Hindlimb muscle (tissue), 1 donor: ENCODE measurements around the gene TLK2. TPM values are rescaled to one million over a fixed set of nuclear protein-coding genes. Genes with fewer than 3 reads are reported as not detected.

ENCODE experiments used
- DNase-seq: peaks from one replicate; pipeline ENCODE4 v3.0.0-alpha.2; 2013
- polyA plus RNA-seq: library from polyadenylated mRNA; unstranded; fragments of 120-200 nt; gene quantifications from one replicate; pipeline ENCODE4 v1.2.1, GENCODE V29; 2013; ENCODE audit not compliant: insufficient read length

TLK2 gene
- polyA plus RNA-seq, 1 donor = 52.8 TPM

- DNase-seq = no peak
Measured at GRCh38 chr17:62657690-62658089, 179.1 kb downstream of the TLK2 start.

DNA sequence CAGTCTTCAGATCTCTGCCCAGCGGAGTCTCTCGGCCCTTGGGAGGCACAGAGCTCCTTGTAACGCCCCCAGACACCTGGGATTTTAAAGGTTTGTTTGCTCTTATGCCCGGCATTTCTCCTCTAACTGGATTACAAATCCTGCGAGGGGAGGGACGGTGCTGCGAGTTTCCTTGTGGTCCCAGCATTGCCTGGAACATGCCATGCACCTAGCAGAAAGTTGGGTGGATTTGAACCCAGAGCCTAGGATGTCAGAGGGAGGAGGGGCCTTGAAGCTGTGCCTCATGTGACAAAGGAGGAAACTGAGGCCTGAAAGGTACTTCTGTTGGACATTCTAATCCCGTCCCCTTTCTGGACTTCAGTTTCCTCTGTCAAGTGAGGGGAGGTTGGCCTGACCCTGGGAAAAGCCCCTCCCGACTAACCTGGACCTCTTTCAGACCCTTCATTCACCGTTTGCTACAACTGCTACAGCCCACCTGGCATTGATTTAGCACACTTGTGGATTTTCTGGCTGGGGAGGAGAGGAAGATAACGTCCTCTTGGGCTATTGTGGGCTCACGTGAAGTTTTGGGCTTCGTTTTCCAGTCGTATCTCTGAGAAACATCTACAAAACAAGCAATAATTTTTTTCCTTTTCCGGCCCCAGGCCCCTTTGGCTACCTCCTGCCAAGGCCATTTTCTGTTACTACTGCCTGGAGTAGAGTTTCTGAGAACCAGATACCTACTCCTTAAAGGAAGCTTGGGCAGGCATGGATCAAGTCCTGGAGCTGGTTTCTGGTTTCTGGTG, 179.7 kb downstream of the TLK2 start:
- DNase-seq = no peak

DNA sequence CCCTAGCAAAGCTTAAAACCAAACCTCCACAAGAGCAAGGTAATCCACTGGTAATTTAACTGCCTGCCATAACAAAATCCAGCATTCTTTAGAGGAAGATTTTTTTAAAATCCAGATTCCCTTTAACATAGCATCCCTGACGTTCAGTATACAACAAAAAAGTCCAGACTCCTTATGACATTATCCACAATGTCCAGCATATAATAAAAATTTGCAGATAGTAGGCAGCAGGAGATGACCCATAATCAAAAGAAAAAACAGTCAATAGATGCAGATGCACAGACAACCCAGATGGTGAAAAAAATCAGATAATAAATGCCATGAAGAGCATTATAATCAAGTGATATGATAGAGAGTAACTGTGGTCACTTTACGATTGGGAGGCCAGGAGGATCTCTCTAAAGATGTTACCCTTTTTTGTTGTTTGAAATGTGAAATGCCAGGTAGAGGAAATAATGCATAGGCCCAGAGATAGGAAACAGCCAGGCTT, 182.0 kb downstream of the TLK2 start:
- no peak for DNase-seq

DNA sequence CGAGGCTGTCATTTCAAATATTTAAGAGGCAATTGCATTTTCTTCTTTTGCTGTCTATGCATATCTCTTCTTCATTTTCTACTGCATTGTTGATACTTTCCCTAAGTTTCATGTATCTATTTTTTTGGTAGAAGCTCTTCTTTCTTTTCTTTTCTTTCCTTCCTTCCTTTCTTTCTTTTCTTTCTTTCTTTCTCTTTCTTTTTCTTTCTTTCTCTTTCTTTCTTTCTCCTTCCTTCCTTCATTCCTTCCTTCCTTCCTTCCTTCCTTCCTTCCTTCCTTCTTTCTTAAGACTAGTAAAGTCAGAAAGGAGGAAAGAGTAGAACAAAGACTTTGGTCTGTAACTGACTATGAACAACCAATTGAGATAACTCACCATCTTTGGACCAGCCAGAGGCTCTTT, 182.7 kb downstream of the TLK2 start:
- DNase-seq = no peak

DNA sequence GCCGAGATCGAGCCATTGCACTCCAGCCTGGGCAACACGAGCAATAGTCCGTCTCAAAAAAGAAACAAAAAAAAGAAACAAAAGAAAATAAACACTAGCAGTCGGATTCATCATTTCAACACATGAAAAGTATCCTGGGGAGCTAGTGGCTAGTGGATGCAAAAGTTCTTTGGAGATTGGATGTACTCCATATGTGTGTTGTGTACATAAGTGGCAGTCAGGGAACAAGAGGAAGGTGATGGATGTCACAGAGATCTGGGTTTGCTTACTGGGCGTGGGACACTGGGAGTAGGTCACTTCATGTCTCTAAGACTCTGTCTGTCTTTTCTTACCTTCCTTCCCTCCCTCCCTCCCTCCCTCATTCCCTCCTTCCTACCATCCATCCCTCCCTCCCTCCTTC, 184.2 kb downstream of the TLK2 start:
- DNase-seq = no peak

Other genes starting within 250 kb of the TLK2 start
- gene EFCAB3, start 98.3 kb upstream of the TLK2 start, polyA plus RNA-seq = not detected
- gene METTL2A, start 54.9 kb upstream of the TLK2 start, polyA plus RNA-seq = 18.4 TPM
- gene MRC2, start 148.8 kb downstream of the TLK2 start, polyA plus RNA-seq = 134 TPM